Thyroid gland (tissue), 4 donors: Measurements from ENCODE around the gene SHC4. TPM values are rescaled to one million over a fixed set of nuclear protein-coding genes. Genes with fewer than 3 reads are reported as not detected.

Source experiments
- DNase-seq, 2 donors: peaks; one replicate each; pipeline ENCODE4 v3.0.0-alpha.2; 2019
- H3K27ac ChIP-seq, 3 donors: fragments of 200-600 bp; sonication (generic); 1 replicate in 2 of 3; 2 replicates in 1 of 3; pipeline ENCODE4 v1.5.1; 2016 to 2019; ENCODE audit warnings: mild to moderate bottlenecking in 1 of 3, moderate library complexity in 1 of 3
- H3K27me3 ChIP-seq: fragments of 200-600 bp; sonication (generic); one replicate; pipeline ENCODE4 v1.5.1; 2019
- H3K36me3 ChIP-seq, 2 donors: fragments of 200-600 bp; sonication (generic); one replicate each; pipeline ENCODE4 v1.5.1; 2016 to 2019
- H3K4me1 ChIP-seq, 2 donors: fragments of 200-600 bp; sonication (generic); one replicate each; pipeline ENCODE4 v1.5.1; 2017 to 2019
- H3K4me3 ChIP-seq, 3 donors: fragments of 200-600 bp; sonication (generic); replicated peaks in 1 of 3; 1 replicate in 2 of 3; 2 replicates in 1 of 3; pipeline ENCODE4 v1.5.1; 2016; ENCODE audit warnings: mild to moderate bottlenecking in 1 of 3
- H3K9me3 ChIP-seq: fragments of 200-600 bp; sonication (generic); one replicate; pipeline ENCODE4 v1.5.1; 2017
- CTCF ChIP-seq, 6 experiments: fragments of 200-600 bp in 3 of 6; fragments of 450-650 bp in 3 of 6; sonication (generic) in 3 of 6; IDR thresholded peaks; one replicate each; pipeline ENCODE4 v1.5.1; 2016 to 2019; ENCODE audit warnings: antibody characterized with exemption in 6 of 6, mild to moderate bottlenecking in 2 of 6, inconsistent platforms in 1 of 6, moderate library complexity in 1 of 6
- POLR2A ChIP-seq, 2 donors: fragments of 450-650 bp; IDR thresholded peaks; one replicate each; pipeline ENCODE4 v1.6.1; 2017; ENCODE audit warnings: antibody characterized with exemption in 2 of 2, mild to moderate bottlenecking in 2 of 2, moderate library complexity in 1 of 2
- WGBS, 2 donors: methylation state at CpG; one replicate each; pipeline ENCODE4 v1.1.5; 2017; 5-methylcytosine and 5-hydroxymethylcytosine counted together
- intact Hi-C: fragments of 100-400 bp; cut with DNase I; formaldehyde crosslinking; loops from one replicate; pipeline ENCODE4 v1.15.1; 2023
- total RNA-seq, 4 donors: library from RNA; depleted of rRNA; stranded (reverse); fragments of >200 nt; gene quantifications; one replicate each; pipeline ENCODE4 v1.2.3, GENCODE V29; 2016

SHC4 gene
- total RNA-seq, 4 donors from 2014 or later: 0.13 to 1.1 (median 0.49) TPM

GRCh38 chr15:48939648-48940047 is 24.1 kb downstream of the SHC4 start:
- 89 to 90% methylated on average over 4 of the region's 4 CpGs for WGBS, 2 donors
- Histone ChIP-seq H3K27me3 (no peaks in the 10 kb centered on the region), H3K4me1 (peaks cover 5 to 8% of the 10 kb centered on the region in 2 donors), H3K9me3 (no peaks in the 10 kb centered on the region), H3K4me3 (no peak overlapping the region), H3K27ac (no peak overlapping the region), H3K36me3 (no peaks in the 10 kb centered on the region)
- no peak for DNase-seq
- TF ChIP-seq CTCF (IDR thresholded peaks at IDR 0.05): no peak
- no peak for TF ChIP-seq POLR2A (IDR thresholded peaks at IDR 0.05)
- intact Hi-C loops: no loop called here

- Histone ChIP-seq H3K4me3 (no peak overlapping the region), H3K4me1 (no peaks in the 10 kb centered on the region), H3K27me3 (no peaks in the 10 kb centered on the region), H3K9me3 (no peaks in the 10 kb centered on the region), H3K27ac (no peak overlapping the region), H3K36me3 (no peaks in the 10 kb centered on the region)
- WGBS, 2 donors: 56 to 75% methylated on average over 2 of the region's 2 CpGs
- no peak for DNase-seq
- intact Hi-C loops: no loop called here
- TF ChIP-seq POLR2A (IDR thresholded peaks at IDR 0.05) (no peak), CTCF (IDR thresholded peaks at IDR 0.05) (no peak)
Observed at GRCh38 chr15:48937886-48938285, 25.8 kb downstream of the SHC4 start.

- H3K27me3 ChIP-seq: no peaks in the 10 kb centered on the region
- H3K36me3 ChIP-seq: no peaks in the 10 kb centered on the region
- no peak overlapping the region for H3K27ac ChIP-seq
- intact Hi-C loops: no loop called here
- TF ChIP-seq CTCF (IDR thresholded peaks at IDR 0.05): no peak
- TF ChIP-seq POLR2A (IDR thresholded peaks at IDR 0.05): no peak
- H3K9me3 ChIP-seq: no peaks in the 10 kb centered on the region
- H3K4me3 ChIP-seq: no peak overlapping the region
- 76 to 78% methylated on average over 1 of the region's 1 CpG for WGBS, 2 donors
- no peaks in the 10 kb centered on the region for H3K4me1 ChIP-seq
- DNase-seq: no peak
Observed at GRCh38 chr15:48936666-48937065, 27.1 kb downstream of the SHC4 start.

GRCh38 chr15:48935236-48935635 is 28.5 kb downstream of the SHC4 start:
- H3K4me3 ChIP-seq: no peak overlapping the region
- no peaks in the 10 kb centered on the region for H3K4me1 ChIP-seq
- no peak for DNase-seq
- H3K9me3 ChIP-seq: no peaks in the 10 kb centered on the region
- TF ChIP-seq POLR2A (IDR thresholded peaks at IDR 0.05): no peak
- no peak for TF ChIP-seq CTCF (IDR thresholded peaks at IDR 0.05)
- intact Hi-C loops: no loop called here
- no peaks in the 10 kb centered on the region for H3K36me3 ChIP-seq
- no peak overlapping the region for H3K27ac ChIP-seq
- no peaks in the 10 kb centered on the region for H3K27me3 ChIP-seq

GRCh38 chr15:48930735-48931134 is 33.0 kb downstream of the SHC4 start:
- 73 to 74% methylated on average over 4 of the region's 4 CpGs for WGBS, 2 donors
- intact Hi-C loops: no loop called here
- Histone ChIP-seq H3K27me3 (no peaks in the 10 kb centered on the region), H3K4me1 (no peaks in the 10 kb centered on the region), H3K4me3 (no peak overlapping the region), H3K36me3 (no peaks in the 10 kb centered on the region), H3K27ac (no peak overlapping the region), H3K9me3 (no peaks in the 10 kb centered on the region)
- no peak for DNase-seq
- TF ChIP-seq CTCF (IDR thresholded peaks at IDR 0.05) (no peak), POLR2A (IDR thresholded peaks at IDR 0.05) (no peak)
